ENCODE data around the gene LAMTOR4.

Gene LAMTOR4

DNA sequence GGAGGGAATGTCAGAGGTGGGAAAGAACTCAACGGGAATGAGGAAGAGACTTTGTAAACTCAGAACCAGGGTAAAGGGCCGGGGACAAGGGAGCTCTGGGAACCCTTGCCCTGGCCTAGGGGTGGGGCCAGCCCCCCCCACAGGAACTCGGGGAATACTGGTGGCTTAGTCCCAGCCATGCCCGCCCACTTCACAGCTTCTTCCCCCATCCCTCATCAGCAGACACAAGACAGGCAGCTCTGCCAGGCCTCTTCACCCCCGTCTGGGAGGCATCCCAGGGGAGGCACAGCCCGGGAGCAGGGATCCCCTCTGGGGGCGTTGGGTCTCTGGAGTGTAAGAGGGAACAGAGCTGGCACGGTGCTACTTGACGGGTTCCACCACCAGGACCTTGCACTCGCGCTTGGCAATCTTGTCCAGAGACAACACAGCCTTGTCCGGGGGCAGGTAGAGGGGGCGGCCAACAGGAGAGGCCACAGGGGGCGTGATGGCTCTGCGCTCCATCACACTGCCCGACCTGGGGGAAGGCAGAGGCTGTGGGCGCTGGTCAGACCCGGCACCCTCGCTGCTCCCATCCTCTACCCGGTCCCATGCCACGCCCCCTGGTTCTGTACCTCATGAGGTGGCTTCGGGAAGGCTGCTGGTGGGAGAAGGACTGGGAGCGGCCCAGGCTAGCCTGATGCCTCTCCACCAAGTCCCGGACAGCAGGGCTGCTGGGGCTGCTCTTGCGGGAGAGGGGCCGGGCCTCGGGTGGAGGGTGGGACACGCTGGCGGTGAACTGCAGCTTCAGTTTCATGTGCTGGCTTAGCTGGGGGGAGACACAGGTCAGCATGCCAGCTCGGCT, 6.2 kb downstream of the LAMTOR4 start:
- DNase-seq: no peak

- DNase-seq: no peak
These were observed 7.0 kb downstream of the LAMTOR4 start for GRCh38 chr7:100155553-100156317.

GRCh38 chr7:100156331-100157068, 7.8 kb downstream of the LAMTOR4 start:
- no peak for DNase-seq

- DNase-seq: no peak
These were observed 8.3 kb downstream of the LAMTOR4 start for GRCh38 chr7:100157069-100157333.

GRCh38 chr7:100157334-100158228, 8.9 kb downstream of the LAMTOR4 start:
- no peak for DNase-seq

GRCh38 chr7:100158229-100159098, 9.7 kb downstream of the LAMTOR4 start, which contains the start of gene TRAPPC14:
Gene TRAPPC14, minus strand, starts transcription at chr7:100158723. Its CDS starts 224 bp downstream, at chr7:100158499.
- DNase-seq: peak; percentile 65

- no peak for DNase-seq
These were observed 10.4 kb downstream of the LAMTOR4 start for GRCh38 chr7:100159099-100159623.

DNA sequence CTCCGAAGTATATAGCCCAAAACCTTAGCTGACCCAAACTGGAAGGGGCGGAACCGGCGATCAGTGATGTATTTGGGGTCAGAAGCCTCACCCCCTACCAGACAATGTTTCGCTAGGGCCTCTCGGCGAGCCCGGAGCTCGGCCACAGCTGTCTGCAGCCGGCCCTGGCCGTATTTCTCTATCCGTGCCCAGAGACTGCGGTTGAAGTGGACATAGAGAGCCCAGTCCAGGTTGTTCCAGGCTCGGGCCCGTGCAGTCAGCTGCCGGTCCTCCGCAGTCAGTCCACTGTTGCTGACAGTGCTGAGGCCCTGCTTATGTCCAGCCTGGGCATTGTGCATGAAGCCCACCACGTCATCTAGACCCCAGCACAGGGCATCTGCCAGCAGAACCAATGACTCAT, 11.3 kb downstream of the LAMTOR4 start:
- no peak for DNase-seq

- DNase-seq: no peak
These were observed 14.4 kb downstream of the LAMTOR4 start for GRCh38 chr7:100163006-100163531.

DNA sequence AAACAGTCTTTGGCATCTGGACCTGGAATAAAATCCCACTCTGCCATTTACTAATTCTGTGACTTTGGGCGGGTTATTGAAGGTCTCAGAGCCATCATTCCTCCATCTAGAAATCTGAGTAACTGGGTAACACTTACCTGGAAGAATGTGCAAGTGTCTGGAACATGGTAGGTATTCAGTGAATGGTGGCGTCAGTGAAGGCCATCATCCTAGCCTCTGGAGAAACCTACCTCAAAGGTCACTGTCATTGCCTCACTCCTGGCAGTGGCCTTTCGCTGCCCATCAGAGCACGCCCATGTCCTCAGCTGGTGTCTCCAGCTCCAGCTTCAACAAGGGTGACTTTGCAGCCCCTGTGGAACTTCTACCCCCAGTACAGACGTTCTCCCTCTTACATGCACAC, 15.2 kb downstream of the LAMTOR4 start:
- DNase-seq: no peak

DNA sequence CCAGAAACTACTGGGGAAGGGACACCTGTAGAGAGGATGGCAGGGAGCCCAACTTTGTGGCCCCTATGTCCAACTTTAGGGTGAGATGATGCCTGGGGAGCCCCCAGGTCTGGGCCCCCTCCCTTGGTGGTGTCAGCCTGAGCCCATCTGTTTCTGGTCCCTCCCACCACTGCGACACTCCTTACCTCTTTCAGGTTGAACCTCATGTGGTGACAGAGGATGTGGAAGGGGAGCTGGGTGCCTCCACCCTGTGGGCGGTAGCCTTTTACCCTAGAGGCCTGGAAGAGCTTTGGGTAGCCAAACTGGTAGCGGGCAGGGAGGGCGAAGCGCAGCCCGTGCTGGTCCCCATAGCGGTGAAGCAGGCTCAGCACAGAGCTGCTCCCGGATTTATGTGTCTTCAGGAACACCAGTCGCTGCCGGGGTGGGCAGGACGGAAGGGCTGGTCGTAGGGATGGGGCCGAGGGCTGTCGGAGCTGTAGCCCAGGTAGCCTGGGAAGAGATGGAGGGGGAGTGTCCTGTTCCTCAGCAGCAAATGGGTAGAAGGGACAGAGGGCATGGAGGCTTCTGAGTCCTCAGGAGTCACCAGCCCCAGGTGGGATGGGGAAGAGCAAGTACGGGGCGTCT, 17.7 kb downstream of the LAMTOR4 start:
- no peak for DNase-seq

DNA sequence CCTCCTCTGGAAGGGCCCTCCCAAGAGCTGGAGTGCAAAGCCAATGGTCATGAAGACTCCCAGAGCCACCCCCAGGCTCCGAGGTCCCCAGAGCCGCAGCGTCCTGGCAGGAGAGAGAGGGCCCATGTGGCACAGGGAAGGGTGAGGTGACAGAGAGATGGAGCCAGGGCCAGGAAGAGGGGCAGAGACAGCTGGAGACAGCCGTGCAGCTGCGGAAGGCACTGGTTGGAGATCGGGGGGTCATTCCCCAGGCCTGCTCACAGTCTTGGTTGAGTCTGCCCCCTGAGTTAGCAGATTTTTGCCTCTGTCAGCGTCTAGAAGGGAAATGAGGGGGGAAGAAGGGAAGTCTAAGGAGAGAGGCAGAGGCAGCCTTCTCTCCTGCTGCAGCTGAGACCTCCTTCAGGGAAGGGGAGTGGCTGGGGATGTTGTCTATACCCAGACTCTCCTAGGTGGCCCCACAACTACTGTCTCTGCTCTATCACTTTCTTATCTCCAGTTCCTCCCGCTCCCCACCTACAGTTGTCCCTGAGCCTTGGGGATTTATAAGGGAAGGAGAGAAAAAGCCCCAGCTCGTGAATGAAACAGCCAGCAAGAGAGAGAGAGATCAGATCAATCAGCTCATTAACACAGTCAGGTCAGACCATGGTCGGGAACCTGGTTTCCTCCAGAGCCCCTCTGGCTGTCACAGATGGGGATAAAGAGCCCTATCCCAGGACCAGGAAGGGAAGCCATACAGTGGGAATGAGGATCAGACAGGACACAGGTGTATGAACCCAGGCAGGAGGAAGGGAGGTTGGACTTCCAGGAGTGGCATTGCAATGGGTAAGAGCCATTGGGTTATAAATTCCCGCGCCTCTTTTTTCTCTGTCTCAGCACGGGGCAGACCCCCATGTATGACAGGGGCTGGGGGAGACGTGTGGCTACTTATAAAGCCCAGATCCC, 18.5 kb downstream of the LAMTOR4 start:
- no peak for DNase-seq

DNA sequence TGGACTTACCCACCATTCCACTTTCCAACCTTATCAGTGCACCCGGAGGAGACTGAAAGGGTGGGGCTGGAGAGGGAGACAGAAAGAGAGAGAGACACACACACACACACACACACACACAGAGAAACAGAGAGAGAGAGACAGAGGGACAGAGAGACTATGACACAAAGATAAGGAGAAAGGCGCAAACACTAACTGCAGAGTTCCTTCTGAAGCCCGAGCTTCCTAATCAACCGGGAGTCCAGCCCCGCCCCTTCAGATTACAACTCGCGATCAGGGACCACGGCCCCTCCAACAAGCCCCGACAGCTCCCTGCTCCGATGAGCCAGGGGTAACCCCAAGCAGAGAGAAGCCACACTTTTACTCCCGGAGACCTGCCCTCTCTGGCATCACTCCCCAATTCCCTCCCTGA, 19.2 kb downstream of the LAMTOR4 start:
- DNase-seq: no peak

DNA sequence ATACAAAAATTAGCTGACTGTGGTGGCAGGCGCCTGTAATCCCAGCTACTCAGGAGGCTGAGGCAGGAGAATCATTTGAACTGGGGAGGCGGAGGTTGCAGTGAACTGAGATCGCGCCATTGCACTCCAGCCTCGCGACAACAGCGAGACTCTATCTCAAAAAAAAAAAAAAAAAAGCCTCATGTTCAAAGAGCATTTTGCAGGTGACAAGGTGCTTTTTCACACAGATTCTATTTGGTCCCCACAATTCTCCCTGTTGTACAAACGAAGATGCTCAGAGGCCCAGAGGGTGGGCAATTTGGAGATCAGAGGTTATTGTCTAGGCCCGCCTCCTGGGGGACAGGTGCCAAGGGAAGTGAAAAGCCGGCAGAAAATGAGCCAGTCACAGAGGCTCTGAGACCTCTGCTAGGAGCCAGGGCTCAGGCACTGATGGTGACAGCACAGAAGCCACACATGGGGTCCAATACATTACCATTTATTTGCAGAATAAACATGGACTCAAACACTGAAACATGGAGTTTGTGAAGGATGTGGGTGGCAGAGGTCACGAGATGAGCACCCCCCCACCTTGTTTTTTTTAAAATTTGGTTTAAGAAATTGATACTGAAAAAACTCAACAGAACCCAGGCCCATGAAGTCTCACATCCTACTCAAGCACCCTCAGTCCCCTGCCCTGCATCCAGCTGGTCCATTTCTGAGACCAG, 20.6 kb downstream of the LAMTOR4 start:
- no peak for DNase-seq

DNA sequence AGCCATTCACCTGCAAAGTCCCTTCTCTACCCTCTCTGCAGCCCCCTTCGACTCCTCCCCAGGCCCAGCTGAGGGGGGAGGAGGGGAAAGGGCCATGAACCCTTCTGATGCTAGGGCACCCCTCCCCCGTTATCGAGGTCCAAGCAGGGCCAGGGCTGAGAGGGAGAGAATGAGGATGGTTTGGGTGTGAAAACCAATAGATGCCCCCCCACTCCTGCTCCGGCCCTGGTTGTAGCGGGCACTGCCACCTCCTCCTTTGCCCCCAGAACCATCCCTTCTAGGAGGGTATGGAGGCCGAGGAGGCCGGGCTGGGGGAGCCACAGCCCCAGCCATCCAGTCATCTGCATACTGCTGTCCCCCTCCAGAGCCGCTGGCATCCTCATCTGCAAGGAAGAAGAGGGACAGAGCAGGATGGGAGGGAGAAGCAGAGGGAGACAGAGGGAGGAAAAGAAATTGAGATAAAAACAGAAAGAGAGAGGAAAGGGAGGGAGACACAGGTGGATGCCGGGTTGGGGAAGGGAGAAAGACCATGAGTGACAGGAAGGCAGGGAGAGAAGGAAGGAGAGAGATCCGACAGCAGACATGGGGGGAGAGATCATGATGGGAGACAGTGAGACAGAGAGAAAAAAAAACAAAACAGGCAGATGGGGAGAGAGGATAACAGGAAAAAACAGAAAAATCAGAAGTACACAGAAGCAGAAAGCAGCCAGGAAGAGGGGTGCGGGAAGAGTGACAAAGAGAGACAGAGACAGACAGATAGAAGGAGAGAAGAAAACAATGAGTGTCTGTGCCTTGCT, 21.6 kb downstream of the LAMTOR4 start:
- no peak for DNase-seq

DNA sequence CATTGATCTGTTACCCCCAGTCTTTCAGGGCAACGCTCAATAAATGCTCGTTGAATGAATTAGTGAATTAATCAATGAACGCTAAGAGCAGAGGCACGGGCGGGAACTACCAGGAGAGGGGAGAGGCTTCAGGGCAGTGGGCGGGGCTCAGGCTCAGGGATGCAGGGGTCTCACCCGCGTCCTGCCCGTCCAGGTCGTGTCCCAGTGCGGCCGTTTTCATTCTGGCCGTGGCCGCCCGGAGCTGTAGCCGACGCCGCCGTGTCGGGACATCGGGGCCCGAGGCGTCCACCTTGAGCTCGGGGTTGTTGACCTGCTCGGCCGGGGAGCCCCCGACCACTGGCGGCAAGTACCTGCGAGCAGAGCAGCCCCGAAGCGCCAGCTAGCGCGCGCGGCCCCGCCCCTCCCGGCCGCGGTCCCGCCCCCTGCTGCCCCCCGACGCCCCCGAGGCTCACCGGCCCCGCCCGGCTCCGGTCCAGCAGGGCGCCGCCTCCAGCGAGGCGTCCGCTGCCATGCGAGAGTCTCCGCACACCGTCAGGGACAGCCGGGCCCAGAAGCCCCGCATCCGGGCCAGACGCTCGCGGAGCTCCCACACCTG, 22.5 kb downstream of the LAMTOR4 start:
- DNase-seq: no peak

GRCh38 chr7:100171840-100172239, 23.1 kb downstream of the LAMTOR4 start:
- DNase-seq: no peak
